HepG2 (cell line): ENCODE measurements around the gene DNAJC11. TPM values are rescaled to one million over a fixed set of nuclear protein-coding genes. Genes with fewer than 3 reads are reported as not detected.

Source experiments
- ATF7 ChIP-seq, 2 experiments: fragments of 450-650 bp in 1 of 2; sonication (generic) in 1 of 2; formaldehyde crosslinking in 1 of 2; IDR thresholded peaks; 2 replicates each; pipeline versions ENCODE4 v1.4.0 to v1.6.1; 2016 to 2020; ENCODE audit warnings: antibody characterized with exemption in 1 of 2, mild to moderate bottlenecking in 1 of 2, missing genetic modification reagents in 1 of 2
- ISL2 ChIP-seq: sonication (generic); formaldehyde crosslinking; IDR thresholded peaks from 2 replicates; pipeline ENCODE4 v1.5.0; 2020; ENCODE audit warnings: missing genetic modification reagents
- KAT7 ChIP-seq: IDR thresholded peaks from 2 replicates; pipeline ENCODE4 v1.6.1; 2018; ENCODE audit warnings: borderline replicate concordance, missing compliant biosample characterization
- MAZ ChIP-seq, 2 experiments: sonication (generic) in 1 of 2; formaldehyde crosslinking in 1 of 2; IDR thresholded peaks; 2 replicates each; pipeline versions ENCODE4 v1.5.0 to v1.6.1; 2012 to 2020; ENCODE audit warnings: low read depth in 2 of 2, mild to moderate bottlenecking in 2 of 2, borderline replicate concordance in 1 of 2, improper control_type of control experiment in 1 of 2, low read length in 1 of 2, missing genetic modification reagents in 1 of 2, moderate library complexity in 1 of 2
- MEIS2 ChIP-seq: sonication (generic); formaldehyde crosslinking; IDR thresholded peaks from 2 replicates; pipeline ENCODE4 v1.9.0; 2021; ENCODE audit warnings: mild to moderate bottlenecking, missing genetic modification reagents
- NAIF1 ChIP-seq: sonication (generic); formaldehyde crosslinking; IDR thresholded peaks from 2 replicates; pipeline ENCODE4 v1.5.0; 2020; ENCODE audit warnings: mild to moderate bottlenecking, missing genetic modification reagents, borderline replicate concordance
- NFE2L1 ChIP-seq: sonication (generic); formaldehyde crosslinking; IDR thresholded peaks from 2 replicates; pipeline ENCODE4 v1.4.0; 2020; ENCODE audit warnings: missing genetic modification reagents, mild to moderate bottlenecking, borderline replicate concordance
- SMARCE1 ChIP-seq: fragments of 450-650 bp; IDR thresholded peaks from 2 replicates; pipeline ENCODE4 v1.6.1; 2017; ENCODE audit warnings: borderline replicate concordance
- SMC3 ChIP-seq: IDR thresholded peaks from 2 replicates; pipeline ENCODE4 v1.6.1; 2011; ENCODE audit warnings: low read length, improper control_type of control experiment
- TBL1XR1 ChIP-seq: fragments of 150-350 bp; IDR thresholded peaks from 2 replicates; pipeline ENCODE4 v1.6.1; 2014; ENCODE audit warnings: borderline replicate concordance, low read length; ENCODE audit not compliant: partially characterized antibody
- TBX2 ChIP-seq: sonication (generic); formaldehyde crosslinking; IDR thresholded peaks from 2 replicates; pipeline ENCODE4 v1.5.0; 2020; ENCODE audit warnings: missing genetic modification reagents, mild to moderate bottlenecking, borderline replicate concordance
- TGIF2 ChIP-seq: IDR thresholded peaks from 2 replicates; pipeline ENCODE4 v1.6.1; 2016; ENCODE audit warnings: control low read depth, missing compliant biosample characterization
- YY1 ChIP-seq: IDR thresholded peaks from 2 replicates; pipeline ENCODE4 v1.6.1; 2011; ENCODE audit warnings: low read length, low read depth, moderate library complexity, mild to moderate bottlenecking; ENCODE audit not compliant: insufficient read depth, insufficient replicate concordance
- ZBTB38 ChIP-seq: sonication (generic); formaldehyde crosslinking; IDR thresholded peaks from 2 replicates; pipeline ENCODE4 v1.5.1; 2020; ENCODE audit warnings: mild to moderate bottlenecking, missing genetic modification reagents
- ZMYM4 ChIP-seq: sonication (generic); formaldehyde crosslinking; IDR thresholded peaks from 2 replicates; pipeline ENCODE4 v1.8.1; 2023; ENCODE audit warnings: mild to moderate bottlenecking, missing genetic modification reagents
- ZNF225 ChIP-seq: sonication (generic); formaldehyde crosslinking; IDR thresholded peaks from 2 replicates; pipeline ENCODE4 v1.4.0; 2020; ENCODE audit warnings: mild to moderate bottlenecking, missing genetic modification reagents
- ZNF550 ChIP-seq: sonication (generic); formaldehyde crosslinking; IDR thresholded peaks from 2 replicates; pipeline ENCODE4 v1.4.0; 2020; ENCODE audit warnings: mild to moderate bottlenecking, missing genetic modification reagents, borderline replicate concordance
- ZNF780A ChIP-seq: sonication (generic); formaldehyde crosslinking; IDR thresholded peaks from 2 replicates; pipeline ENCODE4 v1.8.0; 2022; ENCODE audit warnings: mild to moderate bottlenecking, missing genetic modification reagents, moderate library complexity
- polyA plus RNA-seq, 8 experiments: library from polyadenylated mRNA; depleted of rRNA in 3 of 8; stranded (reverse) in 7 of 8; unstranded in 1 of 8; fragments of >200 nt; fragmentation: Illumina TruSeq in 4 of 8; extraction: Trizol in 4 of 8; gene quantifications; 2 replicates each; pipeline versions ENCODE4 v1.2.1 to v1.2.3, GENCODE V29; 2011 to 2016; ENCODE audit warnings: low read depth in 4 of 8, missing spikeins in 1 of 8, mixed read lengths in 1 of 8; ENCODE audit not compliant: insufficient read depth in 1 of 8
- total RNA-seq, 5 experiments: library from RNA; depleted of rRNA; stranded (reverse); fragments of >200 nt; fragmentation: Illumina TruSeq; extraction: Trizol; gene quantifications; 2 replicates each; pipeline ENCODE4 v1.2.3, GENCODE V29; 2016; ENCODE audit warnings: low read depth in 1 of 5
- TF ChIP-seq, protein P1 (sequence below): sonication (generic); formaldehyde crosslinking; IDR thresholded peaks from 2 replicates; pipeline ENCODE4 v1.8.1; 2023; ENCODE audit warnings: mild to moderate bottlenecking, inconsistent platforms, moderate library complexity, missing genetic modification reagents, borderline replicate concordance
- TF ChIP-seq, protein P2 (sequence below): sonication (generic); formaldehyde crosslinking; IDR thresholded peaks from 2 replicates; pipeline ENCODE4 v1.9.0; 2022; ENCODE audit warnings: missing genetic modification reagents, mild to moderate bottlenecking, borderline replicate concordance
- TF ChIP-seq, protein P3 (sequence below): sonication (generic); formaldehyde crosslinking; IDR thresholded peaks from 2 replicates; pipeline ENCODE4 v1.5.0; 2020; ENCODE audit warnings: mild to moderate bottlenecking, missing genetic modification reagents, moderate library complexity
- TF ChIP-seq, protein P4 (sequence below): sonication (generic); formaldehyde crosslinking; IDR thresholded peaks from 2 replicates; pipeline ENCODE4 v1.5.0; 2020; ENCODE audit warnings: mild to moderate bottlenecking, missing genetic modification reagents, borderline replicate concordance

Gene DNAJC11
- total and polyA plus RNA-seq, 2 of the 13 experiments (the other 11 are each of a cell fraction or from before 2014, with no cell fraction given): 25.1 to 47.6 TPM

DNA sequence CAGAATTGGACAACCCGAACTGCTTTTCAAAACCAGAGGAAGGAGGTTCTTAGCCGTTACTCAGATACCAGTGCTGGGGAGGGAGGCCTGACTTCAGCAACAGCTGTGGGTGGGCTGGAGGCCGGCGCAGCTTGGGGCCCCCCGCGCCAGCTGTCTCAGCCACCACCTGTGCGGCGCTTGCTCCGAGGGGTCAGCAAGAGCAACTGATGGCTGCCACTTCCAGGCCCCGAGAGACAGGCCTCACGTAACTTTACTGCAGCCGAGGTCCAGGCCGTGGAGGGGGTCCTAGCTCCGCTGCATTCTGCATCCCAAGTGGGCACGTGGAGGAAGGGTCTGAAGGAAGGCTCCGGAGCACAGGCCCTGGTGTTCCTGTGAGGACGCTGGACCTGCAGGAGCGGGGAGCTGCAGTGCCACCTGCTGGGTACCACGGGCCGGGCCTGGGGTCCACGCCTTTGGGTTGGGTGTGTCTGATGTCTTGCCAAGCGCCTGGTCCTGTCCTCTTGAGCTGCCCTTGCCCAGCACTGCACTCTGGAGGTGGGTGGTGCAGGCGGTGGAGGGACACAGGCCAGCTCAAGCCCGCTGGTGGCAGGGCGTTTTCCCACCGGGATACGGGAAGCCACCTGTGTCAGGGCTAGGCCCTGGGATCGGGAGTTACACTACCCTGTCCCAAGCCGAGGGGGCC is 67.1 kb downstream of the DNAJC11 start (continued):
- no peak for TF ChIP-seq MAZ (IDR thresholded peaks at IDR 0.05; ENCODE audit: borderline replicate concordance, low read depth, low read length)
- TF ChIP-seq MAZ (CRISPR knock-in tag; IDR thresholded peaks at IDR 0.05; ENCODE audit: low read depth): no peak
- TF ChIP-seq MEIS2 (CRISPR knock-in tag): no peak
- no peak for TF ChIP-seq TGIF2 (CRISPR knock-in tag)
- TF ChIP-seq SMC3: peak; percentile 26; the same call in 1 of the 2 replicates
- TF ChIP-seq ZBTB38 (CRISPR knock-in tag): peak; percentile 80; the same call in 1 of the 2 replicates
- TF ChIP-seq, protein P1, sequence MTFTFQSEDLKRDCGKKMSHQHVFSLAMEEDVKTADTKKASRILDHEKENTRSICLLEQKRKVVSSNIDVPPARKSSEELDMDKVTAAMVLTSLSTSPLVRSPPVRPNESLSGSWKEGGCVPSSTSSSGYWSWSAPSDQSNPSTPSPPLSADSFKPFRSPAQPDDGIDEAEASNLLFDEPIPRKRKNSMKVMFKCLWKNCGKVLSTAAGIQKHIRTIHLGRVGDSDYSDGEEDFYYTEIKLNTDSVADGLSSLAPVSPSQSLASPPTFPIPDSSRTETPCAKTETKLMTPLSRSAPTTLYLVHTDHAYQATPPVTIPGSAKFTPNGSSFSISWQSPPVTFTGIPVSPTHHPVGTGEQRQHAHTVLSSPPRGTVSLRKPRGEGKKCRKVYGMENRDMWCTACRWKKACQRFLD (CRISPR knock-in tag): no peak
- TF ChIP-seq, protein P2, sequence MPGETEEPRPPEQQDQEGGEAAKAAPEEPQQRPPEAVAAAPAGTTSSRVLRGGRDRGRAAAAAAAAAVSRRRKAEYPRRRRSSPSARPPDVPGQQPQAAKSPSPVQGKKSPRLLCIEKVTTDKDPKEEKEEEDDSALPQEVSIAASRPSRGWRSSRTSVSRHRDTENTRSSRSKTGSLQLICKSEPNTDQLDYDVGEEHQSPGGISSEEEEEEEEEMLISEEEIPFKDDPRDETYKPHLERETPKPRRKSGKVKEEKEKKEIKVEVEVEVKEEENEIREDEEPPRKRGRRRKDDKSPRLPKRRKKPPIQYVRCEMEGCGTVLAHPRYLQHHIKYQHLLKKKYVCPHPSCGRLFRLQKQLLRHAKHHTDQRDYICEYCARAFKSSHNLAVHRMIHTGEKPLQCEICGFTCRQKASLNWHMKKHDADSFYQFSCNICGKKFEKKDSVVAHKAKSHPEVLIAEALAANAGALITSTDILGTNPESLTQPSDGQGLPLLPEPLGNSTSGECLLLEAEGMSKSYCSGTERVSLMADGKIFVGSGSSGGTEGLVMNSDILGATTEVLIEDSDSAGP (CRISPR knock-in tag): peak; percentile 56; the same call in 1 of the 2 replicates
- TF ChIP-seq ZNF225 (CRISPR knock-in tag): no peak
- TF ChIP-seq ZMYM4: no peak
- TF ChIP-seq ATF7 (IDR thresholded peaks at IDR 0.05): no peak
- TF ChIP-seq ATF7 (CRISPR knock-in tag; IDR thresholded peaks at IDR 0.05): no peak
- TF ChIP-seq ZNF550 (CRISPR knock-in tag): no peak; the same call in 1 of the 2 replicates
- TF ChIP-seq ZNF780A: no peak
- TF ChIP-seq, protein P3, sequence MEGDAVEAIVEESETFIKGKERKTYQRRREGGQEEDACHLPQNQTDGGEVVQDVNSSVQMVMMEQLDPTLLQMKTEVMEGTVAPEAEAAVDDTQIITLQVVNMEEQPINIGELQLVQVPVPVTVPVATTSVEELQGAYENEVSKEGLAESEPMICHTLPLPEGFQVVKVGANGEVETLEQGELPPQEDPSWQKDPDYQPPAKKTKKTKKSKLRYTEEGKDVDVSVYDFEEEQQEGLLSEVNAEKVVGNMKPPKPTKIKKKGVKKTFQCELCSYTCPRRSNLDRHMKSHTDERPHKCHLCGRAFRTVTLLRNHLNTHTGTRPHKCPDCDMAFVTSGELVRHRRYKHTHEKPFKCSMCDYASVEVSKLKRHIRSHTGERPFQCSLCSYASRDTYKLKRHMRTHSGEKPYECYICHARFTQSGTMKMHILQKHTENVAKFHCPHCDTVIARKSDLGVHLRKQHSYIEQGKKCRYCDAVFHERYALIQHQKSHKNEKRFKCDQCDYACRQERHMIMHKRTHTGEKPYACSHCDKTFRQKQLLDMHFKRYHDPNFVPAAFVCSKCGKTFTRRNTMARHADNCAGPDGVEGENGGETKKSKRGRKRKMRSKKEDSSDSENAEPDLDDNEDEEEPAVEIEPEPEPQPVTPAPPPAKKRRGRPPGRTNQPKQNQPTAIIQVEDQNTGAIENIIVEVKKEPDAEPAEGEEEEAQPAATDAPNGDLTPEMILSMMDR (CRISPR knock-in tag): peak; percentile 88
- TF ChIP-seq, protein P4, sequence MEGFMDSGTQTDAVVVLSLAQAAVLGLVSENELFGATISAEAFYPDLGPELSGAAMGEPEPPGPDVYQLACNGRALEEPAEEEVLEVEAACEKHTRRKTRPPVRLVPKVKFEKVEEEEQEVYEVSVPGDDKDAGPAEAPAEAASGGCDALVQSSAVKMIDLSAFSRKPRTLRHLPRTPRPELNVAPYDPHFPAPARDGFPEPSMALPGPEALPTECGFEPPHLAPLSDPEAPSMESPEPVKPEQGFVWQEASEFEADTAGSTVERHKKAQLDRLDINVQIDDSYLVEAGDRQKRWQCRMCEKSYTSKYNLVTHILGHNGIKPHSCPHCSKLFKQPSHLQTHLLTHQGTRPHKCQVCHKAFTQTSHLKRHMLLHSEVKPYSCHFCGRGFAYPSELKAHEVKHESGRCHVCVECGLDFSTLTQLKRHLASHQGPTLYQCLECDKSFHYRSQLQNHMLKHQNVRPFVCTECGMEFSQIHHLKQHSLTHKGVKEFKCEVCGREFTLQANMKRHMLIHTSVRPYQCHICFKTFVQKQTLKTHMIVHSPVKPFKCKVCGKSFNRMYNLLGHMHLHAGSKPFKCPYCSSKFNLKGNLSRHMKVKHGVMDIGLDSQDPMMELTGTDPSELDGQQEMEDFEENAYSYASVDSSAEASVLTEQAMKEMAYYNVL (CRISPR knock-in tag): no peak
- no peak for TF ChIP-seq NFE2L1 (CRISPR knock-in tag)
- TF ChIP-seq KAT7 (CRISPR knock-in tag): no peak
- no peak for TF ChIP-seq NAIF1 (CRISPR knock-in tag)
- TF ChIP-seq TBX2 (CRISPR knock-in tag): 0 out of 2 replicates have a peak, but pooled peaks have one; percentile 14
- TF ChIP-seq ISL2 (CRISPR knock-in tag): no peak
- TF ChIP-seq SMARCE1: no peak
- TF ChIP-seq TBL1XR1: no peak
- TF ChIP-seq YY1: no peak
